ENCODE measurements around the gene DTWD2. TPM values are rescaled to one million over a fixed set of nuclear protein-coding genes. Genes with fewer than 3 reads are reported as not detected.

DTWD2 gene
- polyA plus RNA-seq, 1 of the 3 experiments (the other 2 are of a cell fraction), result 2.5 TPM

DNA sequence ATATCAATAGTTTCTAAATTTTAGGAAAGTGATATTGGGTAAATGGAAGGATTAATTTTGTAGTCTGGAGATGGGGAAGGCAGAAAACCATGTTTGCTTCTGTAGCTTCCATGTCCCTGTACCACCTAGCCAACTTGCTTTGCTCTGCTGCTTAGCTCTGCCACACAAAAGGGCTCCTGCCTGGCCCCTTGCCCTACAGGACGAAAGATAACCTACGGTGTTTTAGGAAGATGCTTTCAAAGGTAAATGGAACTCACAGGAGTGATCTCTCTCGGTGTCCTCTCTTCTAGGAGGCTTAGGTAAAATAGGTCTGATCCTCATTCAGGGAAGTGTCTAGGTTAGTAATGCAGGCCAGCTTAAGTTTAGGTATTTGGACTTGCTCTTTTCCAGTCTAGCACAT, 44.8 kb upstream of the DTWD2 start:
- Histone ChIP-seq H3K79me2 (ENCODE audit: insufficient read depth) (no peaks in the 10 kb centered on the region), H3K27me3 (ENCODE audit: insufficient read depth) (no peaks in the 10 kb centered on the region), H3K9me3 (no peaks in the 10 kb centered on the region), H2AFZ (ENCODE audit: low read depth) (no peak overlapping the region), H3K4me3 (ENCODE audit: low read depth in 2 of 2, low read length in 1 of 2) (no peak overlapping the region), H3K4me1 (ENCODE audit: control insufficient read depth in 1 of 2, insufficient read depth in 2 of 2, low read depth in 1 of 2, low read length in 1 of 2) (peaks cover 0 to 8% of the 10 kb centered on the region in 2 experiments; a peak in 1 of 4 replicates), H3K36me3 (replicated peaks in 1 of 2; ENCODE audit: control insufficient read depth in 1 of 2, insufficient read depth in 2 of 2, low read length in 1 of 2) (no peaks in the 10 kb centered on the region), H3K9me2 (no peaks in the 10 kb centered on the region), H3K4me2 (no peak overlapping the region), H3K27ac (ENCODE audit: low read depth in 2 of 2, low read length in 1 of 2) (no peak overlapping the region), H3F3A (replicated peaks; ENCODE audit: insufficient read depth) (peaks cover 15% of the 10 kb centered on the region), H4K20me1 (ENCODE audit: insufficient read depth) (no peaks in the 10 kb centered on the region), H3K9ac (no peak overlapping the region)
- CTCF ChIA-PET, result interaction anchor here (1.1 kb wide), 1 partner anchor 282 kb away, joined by 3 read pairs; no protein-coding TSS in a partner anchor
- WGBS (ENCODE audit: low lambda C conversion rate), result 97% methylated on average over 3 of the region's 3 CpGs
- POLR2A ChIA-PET, result no interaction called here
- TF ChIP-seq RFX5 (IDR thresholded peaks at IDR 0.05; ENCODE audit: low read length) (no peak), RXRA (IDR thresholded peaks at IDR 0.05; ENCODE audit: borderline replicate concordance, low read depth) (no peak), GATA2 (CRISPR knock-in tag; IDR thresholded peaks at IDR 0.05) (no peak), TAF1 (IDR thresholded peaks at IDR 0.05; ENCODE audit: borderline replicate concordance, low read depth, low read length) (no peak), ELF1 (IDR thresholded peaks at IDR 0.05) (no peak), SMC3 (IDR thresholded peaks at IDR 0.05; ENCODE audit: low read depth, low read length) (no peak), YY1 (IDR thresholded peaks at IDR 0.05; ENCODE audit: low read depth) (no peak), MEF2A (IDR thresholded peaks at IDR 0.05; ENCODE audit: borderline replicate concordance, low read depth) (no peak), TEAD4 (IDR thresholded peaks at IDR 0.05; ENCODE audit: borderline replicate concordance, insufficient read depth) (no peak), EP300 (IDR thresholded peaks at IDR 0.05; ENCODE audit: borderline replicate concordance in 1 of 2, low read depth in 1 of 2, low read length in 1 of 2) (no peak), NFIC (IDR thresholded peaks at IDR 0.05; ENCODE audit: borderline replicate concordance) (no peak)
- TF ChIP-seq, protein P1, sequence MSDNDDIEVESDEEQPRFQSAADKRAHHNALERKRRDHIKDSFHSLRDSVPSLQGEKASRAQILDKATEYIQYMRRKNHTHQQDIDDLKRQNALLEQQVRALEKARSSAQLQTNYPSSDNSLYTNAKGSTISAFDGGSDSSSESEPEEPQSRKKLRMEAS (IDR thresholded peaks at IDR 0.05; ENCODE audit: low read depth), result no peak
- TF ChIP-seq, protein P2, sequence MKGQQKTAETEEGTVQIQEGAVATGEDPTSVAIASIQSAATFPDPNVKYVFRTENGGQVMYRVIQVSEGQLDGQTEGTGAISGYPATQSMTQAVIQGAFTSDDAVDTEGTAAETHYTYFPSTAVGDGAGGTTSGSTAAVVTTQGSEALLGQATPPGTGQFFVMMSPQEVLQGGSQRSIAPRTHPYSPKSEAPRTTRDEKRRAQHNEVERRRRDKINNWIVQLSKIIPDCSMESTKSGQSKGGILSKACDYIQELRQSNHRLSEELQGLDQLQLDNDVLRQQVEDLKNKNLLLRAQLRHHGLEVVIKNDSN (IDR thresholded peaks at IDR 0.05; ENCODE audit: borderline replicate concordance, low read depth), result no peak
- TF ChIP-seq, protein P3, sequence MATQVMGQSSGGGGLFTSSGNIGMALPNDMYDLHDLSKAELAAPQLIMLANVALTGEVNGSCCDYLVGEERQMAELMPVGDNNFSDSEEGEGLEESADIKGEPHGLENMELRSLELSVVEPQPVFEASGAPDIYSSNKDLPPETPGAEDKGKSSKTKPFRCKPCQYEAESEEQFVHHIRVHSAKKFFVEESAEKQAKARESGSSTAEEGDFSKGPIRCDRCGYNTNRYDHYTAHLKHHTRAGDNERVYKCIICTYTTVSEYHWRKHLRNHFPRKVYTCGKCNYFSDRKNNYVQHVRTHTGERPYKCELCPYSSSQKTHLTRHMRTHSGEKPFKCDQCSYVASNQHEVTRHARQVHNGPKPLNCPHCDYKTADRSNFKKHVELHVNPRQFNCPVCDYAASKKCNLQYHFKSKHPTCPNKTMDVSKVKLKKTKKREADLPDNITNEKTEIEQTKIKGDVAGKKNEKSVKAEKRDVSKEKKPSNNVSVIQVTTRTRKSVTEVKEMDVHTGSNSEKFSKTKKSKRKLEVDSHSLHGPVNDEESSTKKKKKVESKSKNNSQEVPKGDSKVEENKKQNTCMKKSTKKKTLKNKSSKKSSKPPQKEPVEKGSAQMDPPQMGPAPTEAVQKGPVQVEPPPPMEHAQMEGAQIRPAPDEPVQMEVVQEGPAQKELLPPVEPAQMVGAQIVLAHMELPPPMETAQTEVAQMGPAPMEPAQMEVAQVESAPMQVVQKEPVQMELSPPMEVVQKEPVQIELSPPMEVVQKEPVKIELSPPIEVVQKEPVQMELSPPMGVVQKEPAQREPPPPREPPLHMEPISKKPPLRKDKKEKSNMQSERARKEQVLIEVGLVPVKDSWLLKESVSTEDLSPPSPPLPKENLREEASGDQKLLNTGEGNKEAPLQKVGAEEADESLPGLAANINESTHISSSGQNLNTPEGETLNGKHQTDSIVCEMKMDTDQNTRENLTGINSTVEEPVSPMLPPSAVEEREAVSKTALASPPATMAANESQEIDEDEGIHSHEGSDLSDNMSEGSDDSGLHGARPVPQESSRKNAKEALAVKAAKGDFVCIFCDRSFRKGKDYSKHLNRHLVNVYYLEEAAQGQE (IDR thresholded peaks at IDR 0.05; ENCODE audit: low read depth, low read length), result no peak
- TF ChIP-seq, protein P4, sequence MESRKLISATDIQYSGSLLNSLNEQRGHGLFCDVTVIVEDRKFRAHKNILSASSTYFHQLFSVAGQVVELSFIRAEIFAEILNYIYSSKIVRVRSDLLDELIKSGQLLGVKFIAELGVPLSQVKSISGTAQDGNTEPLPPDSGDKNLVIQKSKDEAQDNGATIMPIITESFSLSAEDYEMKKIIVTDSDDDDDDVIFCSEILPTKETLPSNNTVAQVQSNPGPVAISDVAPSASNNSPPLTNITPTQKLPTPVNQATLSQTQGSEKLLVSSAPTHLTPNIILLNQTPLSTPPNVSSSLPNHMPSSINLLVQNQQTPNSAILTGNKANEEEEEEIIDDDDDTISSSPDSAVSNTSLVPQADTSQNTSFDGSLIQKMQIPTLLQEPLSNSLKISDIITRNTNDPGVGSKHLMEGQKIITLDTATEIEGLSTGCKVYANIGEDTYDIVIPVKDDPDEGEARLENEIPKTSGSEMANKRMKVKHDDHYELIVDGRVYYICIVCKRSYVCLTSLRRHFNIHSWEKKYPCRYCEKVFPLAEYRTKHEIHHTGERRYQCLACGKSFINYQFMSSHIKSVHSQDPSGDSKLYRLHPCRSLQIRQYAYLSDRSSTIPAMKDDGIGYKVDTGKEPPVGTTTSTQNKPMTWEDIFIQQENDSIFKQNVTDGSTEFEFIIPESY (IDR thresholded peaks at IDR 0.05; ENCODE audit: borderline replicate concordance, low read depth), result no peak
- DNase-seq, result no peak

All from SK-N-SH (cell line).